RCC 7860 (cell line): Measurements from ENCODE around the gene CKLF.
"Not testable (repeated sequence)": the region's sequence is repeated elsewhere in the genome, so short reads cannot be mapped to it uniquely, and the experiment has no call there.

ENCODE experiments used
- DNase-seq: peaks from one replicate; pipeline ENCODE4 v3.0.0-alpha.2; 2015; ENCODE audit warnings: low spot score
- FAIRE-seq: peaks from 2 replicates; lab custom pipeline; 2012; peaks lifted over from hg19 to GRCh38; lab: Jason Lieb, UNC

The CKLF gene, protein sequence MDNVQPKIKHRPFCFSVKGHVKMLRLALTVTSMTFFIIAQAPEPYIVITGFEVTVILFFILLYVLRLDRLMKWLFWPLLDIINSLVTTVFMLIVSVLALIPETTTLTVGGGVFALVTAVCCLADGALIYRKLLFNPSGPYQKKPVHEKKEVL

GRCh38 chr16:66552286-66553177 lies at the start of gene CKLF:
Gene CKLF, plus strand, starts transcription at chr16:66552576. Its CDS starts 140 bp downstream, at chr16:66552716.
- DNase-seq = peak; percentile 80
- FAIRE-seq = no peak

DNA sequence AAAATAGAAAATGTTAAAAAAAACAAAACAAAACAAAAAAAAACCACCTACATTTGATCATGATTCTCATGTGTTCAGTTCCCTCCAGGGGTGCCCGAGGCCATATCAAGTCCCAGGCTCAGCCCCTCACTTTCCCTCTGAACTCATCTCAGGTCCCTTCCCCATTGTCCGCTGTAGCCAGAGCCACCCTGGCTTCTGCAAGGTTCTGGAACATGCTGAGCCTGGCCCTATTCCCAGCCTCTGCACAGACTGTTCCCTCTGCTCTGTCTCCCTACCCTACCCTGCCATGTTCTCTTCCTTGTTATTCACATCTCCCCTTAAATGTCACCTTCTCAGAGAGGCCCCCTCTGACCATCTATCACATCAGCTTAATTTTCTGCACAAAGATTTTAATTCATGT lies 49.3 kb upstream of the CKLF start:
- no peak for FAIRE-seq
- DNase-seq = no peak

GRCh38 chr16:66503612-66504011 lies 48.8 kb upstream of the CKLF start:
- FAIRE-seq (no peak), DNase-seq (no peak)

- DNase-seq (no peak), FAIRE-seq (no peak)
These were observed 44.6 kb upstream of the CKLF start for GRCh38 chr16:66507731-66508239.

- FAIRE-seq (peak; percentile 58), DNase-seq (peak; percentile 31)
These were observed 44.0 kb upstream of the CKLF start for GRCh38 chr16:66508248-66508913.

DNA sequence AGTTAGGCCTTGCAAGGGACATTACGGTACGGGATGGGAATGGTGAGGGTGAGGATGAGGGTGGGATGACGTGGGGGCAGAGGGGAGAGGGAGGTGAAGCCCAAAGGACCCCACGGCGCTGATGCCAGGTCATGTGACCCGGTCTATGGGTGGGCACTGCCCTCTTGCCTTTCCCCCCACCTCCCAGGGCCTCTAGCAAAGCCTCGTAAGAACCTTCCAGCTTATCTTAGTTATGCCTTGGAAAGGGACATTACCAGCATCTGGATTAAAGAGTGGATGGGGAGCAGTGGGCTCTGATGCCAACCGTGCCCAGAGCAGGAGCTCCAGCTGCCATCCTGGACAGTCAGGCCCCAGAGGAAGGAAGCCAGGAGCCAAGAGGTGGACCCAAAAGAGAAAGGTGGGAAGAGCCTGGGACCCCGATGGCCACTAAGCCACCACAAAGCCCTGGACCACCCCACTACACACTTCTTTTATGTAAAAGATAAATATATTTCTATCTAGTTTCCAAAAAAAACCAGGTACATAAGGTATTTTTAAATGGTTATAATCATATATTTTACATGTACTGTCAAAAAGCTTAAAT lies 43.4 kb upstream of the CKLF start:
- no peak for DNase-seq
- FAIRE-seq = no peak

GRCh38 chr16:66509576-66509975 lies 42.8 kb upstream of the CKLF start:
- DNase-seq = no peak
- FAIRE-seq = no peak

DNA sequence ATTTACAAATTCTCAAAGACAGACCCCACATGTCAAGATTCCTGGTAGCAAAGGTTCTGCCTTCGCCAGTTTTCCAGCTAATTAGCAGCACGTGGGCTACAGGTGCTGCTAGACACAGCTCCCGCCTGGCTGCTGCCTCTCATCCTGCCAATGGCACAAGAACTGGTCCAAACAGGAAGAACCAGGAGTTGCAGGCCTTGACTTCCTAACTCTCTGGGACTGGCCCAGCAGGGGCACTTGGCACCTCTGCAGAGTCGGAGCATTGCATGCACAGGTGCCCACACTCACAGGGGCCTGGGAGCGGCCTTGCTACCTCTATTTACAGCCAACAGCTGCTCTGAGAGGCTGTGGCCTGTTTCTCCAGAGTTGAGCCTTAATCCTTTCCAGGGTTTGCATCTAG lies 42.1 kb upstream of the CKLF start:
- no peak for FAIRE-seq

DNA sequence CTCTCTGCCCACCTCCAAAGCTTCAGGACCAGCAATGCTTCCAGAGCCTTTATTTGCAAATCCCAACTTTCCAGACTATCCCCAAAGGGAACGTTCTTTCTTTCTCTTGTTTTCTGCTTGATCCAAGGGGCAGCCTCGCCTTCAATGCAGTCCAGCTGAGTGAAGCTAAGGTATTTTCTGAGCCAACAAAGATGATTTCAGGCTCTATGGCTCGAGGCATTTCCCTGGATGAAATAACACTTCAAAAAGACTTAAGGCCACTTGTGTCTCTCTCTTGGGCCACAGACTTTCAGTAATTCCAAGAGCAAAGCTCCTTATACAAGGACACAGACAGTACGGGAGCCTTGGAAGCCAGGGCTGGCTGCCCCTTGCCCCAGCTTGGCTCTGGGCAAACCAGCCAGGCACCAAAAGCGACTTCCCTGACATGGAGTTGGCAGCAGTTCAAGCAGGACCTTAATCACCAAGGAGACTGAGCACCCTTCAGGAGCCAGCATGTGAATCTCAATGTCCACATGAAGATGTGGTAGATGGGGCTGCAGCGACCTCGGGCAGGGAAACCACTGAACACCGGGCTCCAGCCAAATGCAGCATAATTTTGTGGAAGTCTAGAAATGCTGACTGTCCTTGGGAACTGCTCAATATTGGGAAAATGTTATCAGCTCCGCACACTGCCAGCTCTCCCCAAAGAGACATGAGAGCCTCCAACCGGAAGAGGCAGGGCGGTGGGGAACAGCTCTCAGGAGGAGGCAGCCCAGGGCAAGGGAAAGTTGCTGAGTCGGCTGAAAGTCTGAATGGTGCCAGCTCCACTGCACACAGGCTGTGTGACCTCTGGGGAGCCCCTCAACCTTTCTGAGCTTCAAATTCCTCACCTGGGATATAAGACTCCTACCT lies 41.4 kb upstream of the CKLF start:
- DNase-seq (peak; percentile 21), FAIRE-seq (no peak)

More for the DNA sequence above, 42.1 kb upstream of the CKLF start:
- DNase-seq = no peak

- DNase-seq = peak; percentile 96
- FAIRE-seq = peak; percentile 90
These were observed 40.6 kb upstream of the CKLF start for GRCh38 chr16:66511602-66512271.

GRCh38 chr16:66512272-66513110 lies 39.9 kb upstream of the CKLF start:
- DNase-seq (no peak), FAIRE-seq (no peak)

- FAIRE-seq (peak; percentile 78), DNase-seq (peak; percentile 90)
These were observed 39.2 kb upstream of the CKLF start for GRCh38 chr16:66513111-66513723.

- not testable (repeated sequence) for DNase-seq, FAIRE-seq
These were observed 38.0 kb upstream of the CKLF start for GRCh38 chr16:66514391-66514790.

DNA sequence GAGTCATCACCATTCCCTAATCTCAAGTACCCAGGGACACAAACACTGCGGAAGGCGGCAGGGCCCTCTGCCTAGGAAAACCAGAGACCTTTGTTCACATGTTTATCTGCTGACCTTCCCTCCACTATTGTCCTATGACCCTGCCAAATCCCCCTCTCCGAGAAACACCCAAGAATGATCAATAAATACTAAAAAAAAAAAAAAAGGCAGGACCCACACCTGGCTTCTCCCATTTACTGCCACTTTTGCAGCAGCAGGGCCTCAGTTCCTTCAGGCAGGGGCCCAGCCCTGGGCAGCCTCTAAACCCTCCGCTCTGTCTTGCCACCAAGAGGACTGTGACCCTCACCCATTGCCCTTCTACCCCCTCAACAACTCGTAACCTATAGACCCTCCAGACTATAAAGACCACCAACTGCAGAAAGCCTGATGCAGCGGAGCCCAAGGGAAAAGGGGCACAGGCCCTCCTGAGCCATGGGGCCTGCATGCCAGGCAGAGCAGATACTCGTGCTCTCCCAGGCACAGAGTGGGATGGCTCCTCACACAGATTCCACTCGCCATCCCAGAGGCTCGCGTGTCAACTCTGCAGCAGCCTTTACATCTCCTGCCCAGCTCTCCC lies 37.3 kb upstream of the CKLF start:
- DNase-seq, FAIRE-seq: not testable (repeated sequence)

DNA sequence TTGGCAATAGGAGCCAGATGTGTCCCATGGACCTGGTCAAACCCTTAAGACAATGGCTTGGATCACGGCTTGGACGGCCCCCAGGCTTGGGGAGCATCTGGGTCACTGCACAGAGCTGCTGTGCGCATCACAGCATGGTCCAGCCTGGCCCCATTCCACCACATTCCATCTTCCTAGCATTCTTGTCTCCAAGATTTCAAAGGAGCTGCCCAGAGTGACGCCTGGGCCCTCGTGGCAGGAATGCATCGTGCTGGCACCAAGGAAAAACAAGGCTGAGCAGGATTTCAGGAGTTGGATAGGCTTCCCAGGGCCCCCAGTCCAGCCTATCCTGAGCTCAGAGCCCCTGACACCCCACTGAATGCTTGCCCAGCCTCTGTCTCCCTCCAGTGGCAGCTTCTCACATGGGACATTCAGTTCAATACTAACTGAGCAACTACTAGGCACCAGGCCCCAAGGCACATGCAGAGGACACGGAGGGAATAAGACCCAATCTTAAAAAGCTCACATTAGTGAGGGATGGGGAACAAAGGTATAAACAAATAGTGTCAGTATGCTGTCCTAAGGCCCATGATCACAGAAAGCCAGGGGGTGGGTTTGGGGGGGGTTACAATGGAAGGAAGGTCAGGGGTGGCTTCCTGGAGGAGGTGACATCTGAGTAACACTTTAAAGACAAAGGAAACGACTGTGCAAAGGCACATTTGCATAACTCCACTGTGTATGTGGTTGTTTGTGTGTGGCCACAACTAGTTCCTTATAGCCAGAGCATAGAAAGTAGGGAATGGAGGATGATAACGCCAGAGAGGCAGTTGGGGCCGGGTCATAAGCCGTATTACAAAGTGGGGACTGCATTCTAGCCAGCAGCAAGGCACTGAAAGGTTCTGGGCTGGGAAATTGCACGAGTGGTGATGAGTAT lies 36.5 kb upstream of the CKLF start:
- DNase-seq = peak; percentile 8
- FAIRE-seq = no peak

GRCh38 chr16:66516509-66516807 lies 35.9 kb upstream of the CKLF start:
- no peak for DNase-seq
- no peak for FAIRE-seq
